HS-5 (cell line): ENCODE data around the gene ABCC4.
A peak's percentile ranks its signal among the peaks of the same experiment; 100 is the strongest.
"Not testable (repeated sequence)": the region's sequence is repeated elsewhere in the genome, so short reads cannot be mapped to it uniquely, and the experiment has no call there.

Experiments
- DNase-seq: peaks from one replicate; pipeline ENCODE4 v3.0.0-alpha.2; 2012; ENCODE audit warnings: low read depth

ABCC4 gene

DNA sequence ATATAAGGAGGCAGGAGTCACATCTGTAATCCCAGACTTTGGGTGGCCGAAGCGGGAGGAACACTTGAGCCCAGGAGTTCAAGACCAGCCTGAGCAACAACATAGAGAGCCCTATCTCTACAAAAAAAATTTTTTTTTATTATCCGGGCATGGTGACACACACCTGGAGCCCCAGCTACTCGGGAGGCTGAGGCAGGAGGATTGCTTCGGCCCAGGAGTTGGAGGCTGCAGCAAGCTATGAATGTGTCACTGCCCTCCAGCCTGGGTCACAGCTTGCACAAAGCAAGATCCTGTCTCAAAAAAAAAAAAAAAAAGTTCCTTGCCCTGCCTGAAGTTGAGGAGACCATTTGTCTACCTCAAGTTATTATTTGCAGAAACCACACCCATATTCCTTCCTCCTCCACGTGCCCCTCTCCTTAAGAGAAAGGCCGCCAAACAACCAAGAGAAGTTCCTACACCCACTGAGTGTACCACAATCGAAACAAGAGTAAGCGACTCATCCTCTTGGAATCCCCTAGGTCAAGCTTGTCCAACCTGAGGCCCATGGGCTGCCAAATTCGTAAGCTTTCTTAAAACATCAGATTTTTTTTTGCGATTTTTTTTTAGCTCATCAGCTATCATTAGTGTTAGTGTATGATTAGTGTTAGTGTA, 2.2 kb downstream of the ABCC4 start:
- DNase-seq: no peak

DNA sequence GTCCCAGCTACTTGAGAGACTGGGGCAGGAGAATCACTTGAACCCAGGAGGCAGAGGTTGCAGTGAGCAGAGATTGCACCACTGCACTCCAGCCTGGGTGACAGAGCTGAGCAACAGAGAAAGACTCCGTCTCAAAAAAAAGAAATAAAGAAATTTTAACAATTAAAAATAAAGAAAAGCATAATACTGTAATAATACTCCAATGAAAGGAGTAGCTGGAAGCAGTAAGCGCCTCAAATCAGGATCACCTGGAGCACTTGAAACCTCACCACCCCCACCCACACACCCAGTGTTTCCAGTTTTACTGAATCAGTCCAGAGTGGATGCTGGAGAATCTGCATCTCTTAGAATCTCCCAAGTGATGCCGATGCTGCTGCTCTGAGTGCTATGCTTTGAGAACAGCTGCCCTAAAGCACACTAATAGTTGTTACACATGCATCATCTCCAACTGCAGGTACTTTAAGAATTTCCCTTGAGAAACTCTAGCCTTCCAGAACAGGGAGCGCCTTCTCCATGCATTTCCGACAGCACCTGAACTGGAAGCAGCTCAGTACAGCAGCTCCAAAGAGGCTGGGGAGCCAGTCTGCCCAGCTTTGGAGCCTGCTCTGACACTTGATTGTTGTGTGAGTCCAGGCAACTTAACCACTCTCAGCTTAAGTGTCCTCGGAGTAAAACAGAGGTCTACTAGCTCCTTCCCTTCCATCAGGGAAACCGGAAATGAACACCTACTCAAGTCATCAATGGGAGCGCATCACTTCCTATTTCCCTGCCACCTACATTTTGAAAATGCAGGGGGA, 2.9 kb downstream of the ABCC4 start:
- no peak for DNase-seq

DNA sequence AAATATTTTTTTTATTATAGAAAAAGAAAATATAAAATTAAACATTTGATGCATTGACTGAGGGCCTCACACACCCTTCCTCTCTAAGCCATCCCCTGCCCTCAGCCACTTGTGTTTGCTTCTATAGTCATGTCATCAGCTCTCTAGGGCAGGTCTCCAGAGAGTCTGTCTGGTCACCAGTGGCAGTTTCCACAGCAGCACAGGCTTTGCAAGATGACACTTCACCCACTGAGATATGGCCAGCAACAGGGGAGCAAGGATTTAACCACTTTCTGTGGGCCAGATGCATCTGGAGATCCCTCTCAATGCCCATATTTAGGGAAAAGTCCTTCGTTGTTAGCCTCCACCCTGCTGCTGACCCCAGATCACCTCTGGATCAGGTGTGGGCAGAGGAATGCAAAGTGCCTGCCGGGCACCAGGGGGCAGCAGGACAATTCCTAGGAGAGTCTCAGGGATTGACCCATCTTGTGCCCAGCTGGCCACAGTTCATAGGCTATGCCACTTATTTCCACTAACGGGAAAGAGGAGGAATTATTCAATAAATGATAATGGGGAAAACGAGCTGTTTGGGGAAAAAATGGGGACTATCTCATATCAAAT, 4.8 kb downstream of the ABCC4 start:
- DNase-seq: no peak

DNA sequence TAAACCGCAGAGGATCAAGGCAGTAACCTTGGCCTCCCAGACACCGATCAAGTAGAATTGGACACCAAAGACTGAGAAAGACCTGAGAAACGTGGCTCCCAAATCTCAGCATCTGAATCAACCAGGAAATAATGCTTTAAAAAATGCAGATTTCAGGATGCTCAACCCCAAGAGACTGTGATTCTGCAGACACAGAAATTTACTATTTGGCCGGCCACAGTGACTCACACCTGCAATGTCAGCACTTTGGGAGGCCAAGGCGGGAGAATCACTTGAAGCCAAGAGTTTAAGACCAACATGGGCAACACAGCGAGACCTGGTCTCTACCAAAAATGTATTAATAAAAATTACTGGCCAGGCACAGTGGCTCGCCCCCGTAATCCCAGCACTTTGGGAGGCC, 6.2 kb downstream of the ABCC4 start:
- no peak for DNase-seq

DNA sequence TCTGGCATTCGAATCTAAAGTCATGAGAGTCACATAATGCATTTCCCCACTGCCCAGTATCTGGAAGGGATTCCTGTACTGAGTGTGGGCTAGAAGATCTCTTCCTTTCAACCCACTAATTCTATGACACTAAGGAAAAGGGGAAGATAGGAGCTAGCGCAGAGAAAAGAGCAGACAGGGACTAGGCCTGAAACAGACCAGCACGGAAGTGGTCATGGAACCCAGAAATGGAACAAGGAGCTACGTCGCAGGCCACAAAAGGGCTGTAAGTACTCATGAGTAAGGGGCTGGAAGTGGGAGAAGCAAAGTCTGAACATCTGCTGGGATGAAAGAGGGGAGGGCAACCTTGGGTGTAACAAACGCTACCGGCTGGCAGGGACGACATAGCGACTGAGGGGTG, 8.6 kb downstream of the ABCC4 start:
- DNase-seq: no peak

DNA sequence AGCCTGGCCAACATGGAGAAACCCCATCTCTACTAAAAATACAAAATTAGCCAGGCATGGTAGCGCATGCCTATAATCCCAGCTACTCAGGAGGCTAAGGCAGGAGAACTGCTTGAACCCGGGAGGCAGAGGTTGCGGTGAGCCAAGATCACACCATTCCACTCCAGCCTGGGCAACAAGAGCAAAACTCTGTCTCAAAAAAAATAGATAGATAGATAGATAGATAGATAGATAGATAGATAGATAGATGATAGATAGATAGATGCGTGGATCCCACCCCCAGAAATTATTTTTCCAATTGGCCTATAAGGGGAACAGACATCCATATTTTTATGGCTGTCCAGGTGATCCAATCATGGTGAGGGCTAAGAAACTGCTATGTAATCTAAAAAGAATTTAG, 11.3 kb downstream of the ABCC4 start:
- not testable (repeated sequence) for DNase-seq

- no peak for DNase-seq
Measured at GRCh38 chr13:95289020-95289444, 12.2 kb downstream of the ABCC4 start.

GRCh38 chr13:95284436-95284835, 16.8 kb downstream of the ABCC4 start:
- DNase-seq: no peak

DNA sequence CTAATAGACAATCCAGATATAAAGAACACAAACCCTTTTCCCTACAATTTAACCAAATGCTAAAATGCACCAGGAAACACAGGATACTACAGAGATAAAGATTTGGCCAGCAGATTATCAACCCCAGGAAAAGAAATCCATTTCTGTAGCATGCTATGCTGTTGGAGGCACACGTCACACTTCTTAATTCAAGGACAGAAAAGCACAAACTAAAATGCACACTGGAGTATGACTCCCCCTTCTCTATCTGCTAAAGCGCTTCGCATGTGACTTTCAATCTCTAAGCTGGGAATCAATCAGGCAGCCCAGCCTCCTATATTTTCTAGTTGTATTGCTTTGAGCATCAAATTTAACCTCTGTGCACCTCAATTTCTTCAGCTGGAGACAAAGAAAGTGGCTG, 22.2 kb downstream of the ABCC4 start:
- DNase-seq: no peak

GRCh38 chr13:95276037-95276505, 25.2 kb downstream of the ABCC4 start:
- no peak for DNase-seq

GRCh38 chr13:95275322-95276036, 25.8 kb downstream of the ABCC4 start:
- no peak for DNase-seq

DNA sequence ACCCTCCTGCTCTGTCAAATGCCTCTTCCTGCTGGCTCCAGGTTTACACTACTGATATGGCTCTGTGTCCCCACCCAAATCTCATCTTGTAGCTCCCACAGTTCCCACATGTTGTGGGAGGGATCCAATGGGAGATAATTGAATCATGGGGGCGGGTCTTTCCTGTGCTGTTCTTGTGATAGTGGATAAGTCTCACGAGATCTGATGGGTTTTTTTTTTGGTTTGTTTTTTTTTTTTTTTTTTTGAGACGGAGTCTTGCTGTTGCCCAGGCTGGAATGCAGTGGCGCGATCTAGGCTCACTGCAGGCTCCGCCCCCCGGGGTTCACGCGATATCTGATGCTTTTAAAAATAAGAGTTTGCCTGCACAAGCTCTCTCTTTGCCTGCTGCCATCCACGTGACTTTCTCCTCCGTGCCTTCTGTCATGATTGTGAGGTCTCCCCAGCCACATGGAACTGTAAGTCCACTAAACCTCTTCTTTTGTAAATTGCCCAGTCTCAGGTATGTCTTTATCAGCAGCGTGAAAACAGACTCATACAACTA, 27.6 kb downstream of the ABCC4 start:
- DNase-seq: not testable (repeated sequence)

GRCh38 chr13:95272076-95272475, 29.2 kb downstream of the ABCC4 start:
- DNase-seq: not testable (repeated sequence)

- DNase-seq: no peak
Measured at GRCh38 chr13:95269756-95270155, 31.5 kb downstream of the ABCC4 start.

DNA sequence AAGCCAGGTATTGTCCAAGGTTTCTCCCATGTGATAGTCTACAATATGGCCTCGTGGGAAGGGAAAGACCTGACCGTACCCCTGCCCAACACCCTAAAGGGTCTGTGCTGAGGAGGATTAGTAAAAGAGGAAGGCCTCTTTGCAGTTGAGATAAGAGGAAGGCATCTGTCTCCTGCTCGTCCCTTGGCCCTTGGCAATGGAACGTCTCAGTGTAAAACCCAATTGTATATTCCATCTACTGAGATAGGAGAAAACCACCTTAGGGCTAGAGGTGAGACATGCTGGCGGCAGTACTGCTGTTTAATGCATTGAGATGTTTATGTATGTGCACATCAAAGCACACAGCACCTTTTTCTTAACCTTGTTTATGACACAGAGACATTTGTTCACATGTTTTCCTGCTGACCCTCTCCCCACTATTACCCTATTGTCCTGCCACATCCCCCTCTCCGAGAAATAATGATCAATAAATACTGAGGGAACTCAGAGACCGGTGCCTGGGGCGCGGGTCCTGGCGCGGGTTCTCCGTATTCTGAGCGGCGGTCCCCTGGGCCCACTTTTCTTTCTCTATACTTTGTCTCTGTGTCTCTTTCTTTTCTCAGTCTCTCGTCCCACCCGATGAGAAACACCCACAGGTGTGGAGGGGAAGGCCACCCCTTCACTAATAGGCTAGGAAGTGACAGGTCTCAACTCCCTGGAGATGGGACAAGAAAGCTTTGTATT, 32.7 kb downstream of the ABCC4 start:
- DNase-seq: not testable (repeated sequence)

DNA sequence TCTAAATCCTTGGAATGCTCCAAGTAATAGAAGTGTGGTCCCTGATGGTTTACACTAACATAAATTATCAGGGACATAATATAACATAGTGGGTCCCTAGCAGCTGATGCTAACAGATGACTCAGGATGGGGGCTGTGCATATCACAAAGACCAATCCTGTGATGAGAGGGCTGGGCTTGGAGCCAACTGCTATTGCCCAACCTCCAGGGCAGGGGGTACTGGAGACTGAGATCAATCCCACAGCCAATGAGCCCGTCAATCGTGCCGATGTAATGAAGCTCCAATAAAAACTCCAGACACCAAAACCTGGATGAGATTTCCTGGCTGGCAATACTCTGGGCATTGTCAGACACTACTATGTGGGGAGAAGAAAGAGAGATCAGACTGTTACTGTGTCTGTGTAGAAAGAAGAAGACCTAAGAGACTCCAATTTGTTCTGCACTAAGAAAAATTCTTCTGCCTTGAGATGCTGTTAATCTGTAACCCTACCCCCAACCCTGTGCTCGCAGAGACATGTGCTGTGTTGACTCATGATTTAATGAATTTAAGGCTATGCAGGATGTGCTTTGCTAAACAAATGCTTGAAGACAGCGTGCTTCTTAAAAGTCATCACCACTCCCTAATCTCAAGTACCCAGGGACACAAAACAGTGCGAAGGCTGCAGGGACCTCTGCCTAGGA, 33.4 kb downstream of the ABCC4 start:
- DNase-seq: peak; percentile 39

- no peak for DNase-seq
Measured at GRCh38 chr13:95264225-95264624, 37.0 kb downstream of the ABCC4 start.

- DNase-seq: no peak
Measured at GRCh38 chr13:95262837-95263384, 38.3 kb downstream of the ABCC4 start.

- no peak for DNase-seq
Measured at GRCh38 chr13:95261956-95262355, 39.3 kb downstream of the ABCC4 start.

GRCh38 chr13:95260031-95260525, 41.2 kb downstream of the ABCC4 start:
- DNase-seq: no peak
